ENCODE results near the gene SLCO3A1. TPM values are rescaled to one million over a fixed set of nuclear protein-coding genes. Genes with fewer than 3 reads are reported as not detected.

SLCO3A1 gene
- total and polyA plus RNA-seq, 4 donors = 1.6 to 3.6 (median 2.4) TPM

DNA sequence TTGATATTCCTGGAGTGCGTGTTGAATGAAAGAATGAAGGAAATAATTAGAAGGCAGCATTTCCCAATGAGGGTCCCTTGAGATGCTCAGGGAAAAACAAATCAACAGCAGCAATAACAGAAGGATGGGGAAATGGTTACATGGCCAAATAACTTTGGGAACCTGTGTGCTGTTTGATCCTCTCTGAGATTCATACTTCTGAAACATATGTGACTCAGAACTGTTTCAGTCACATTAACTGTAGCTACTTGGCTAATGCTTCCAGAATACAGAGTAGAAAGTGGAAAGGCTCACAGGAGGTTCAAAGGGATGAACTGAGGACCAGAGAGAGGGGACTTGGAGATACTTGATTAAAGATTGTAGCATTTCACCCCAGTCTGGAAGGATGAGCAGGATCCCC, 258.2 kb downstream of the SLCO3A1 start:
- Histone ChIP-seq H3K36me3 (ENCODE audit: control insufficient read depth in 4 of 4, insufficient read depth in 3 of 4, low read depth in 1 of 4, low read length in 3 of 4) (no peaks in the 10 kb centered on the region), H3K4me3 (ENCODE audit: low read depth in 1 of 3, low read length in 3 of 3) (no peak overlapping the region), H3K27me3 (ENCODE audit: control insufficient read depth in 4 of 4, insufficient read depth in 4 of 4, low read length in 3 of 4) (no peaks in the 10 kb centered on the region), H3K27ac (ENCODE audit: low read depth in 1 of 2, low read length in 2 of 2) (no peak overlapping the region), H3K9ac (ENCODE audit: low read depth in 1 of 2, low read length in 2 of 2) (no peak overlapping the region), H3K9me3 (ENCODE audit: control insufficient read depth in 4 of 4, low read length in 3 of 4) (no peaks in the 10 kb centered on the region), H3K4me1 (ENCODE audit: control insufficient read depth in 4 of 4, insufficient read depth in 4 of 4, low read length in 3 of 4) (peaks cover 0 to 12% (median 4%) of the 10 kb centered on the region in 4 donors)
- no peak for DNase-seq (ENCODE audit: low spot score)
- TF ChIP-seq FOXA1 (IDR thresholded peaks at IDR 0.05) = no peak
- no peak for TF ChIP-seq YY1 (IDR thresholded peaks at IDR 0.05)
- no peak for TF ChIP-seq GABPA (IDR thresholded peaks at IDR 0.05 in 1 of 2, conservative IDR thresholded peaks at IDR 0.05 in 1 of 2)
- no peak for TF ChIP-seq NR2F2 (IDR thresholded peaks at IDR 0.05)
- no peak for TF ChIP-seq FOXA2 (IDR thresholded peaks at IDR 0.05)
- TF ChIP-seq, protein P1, sequence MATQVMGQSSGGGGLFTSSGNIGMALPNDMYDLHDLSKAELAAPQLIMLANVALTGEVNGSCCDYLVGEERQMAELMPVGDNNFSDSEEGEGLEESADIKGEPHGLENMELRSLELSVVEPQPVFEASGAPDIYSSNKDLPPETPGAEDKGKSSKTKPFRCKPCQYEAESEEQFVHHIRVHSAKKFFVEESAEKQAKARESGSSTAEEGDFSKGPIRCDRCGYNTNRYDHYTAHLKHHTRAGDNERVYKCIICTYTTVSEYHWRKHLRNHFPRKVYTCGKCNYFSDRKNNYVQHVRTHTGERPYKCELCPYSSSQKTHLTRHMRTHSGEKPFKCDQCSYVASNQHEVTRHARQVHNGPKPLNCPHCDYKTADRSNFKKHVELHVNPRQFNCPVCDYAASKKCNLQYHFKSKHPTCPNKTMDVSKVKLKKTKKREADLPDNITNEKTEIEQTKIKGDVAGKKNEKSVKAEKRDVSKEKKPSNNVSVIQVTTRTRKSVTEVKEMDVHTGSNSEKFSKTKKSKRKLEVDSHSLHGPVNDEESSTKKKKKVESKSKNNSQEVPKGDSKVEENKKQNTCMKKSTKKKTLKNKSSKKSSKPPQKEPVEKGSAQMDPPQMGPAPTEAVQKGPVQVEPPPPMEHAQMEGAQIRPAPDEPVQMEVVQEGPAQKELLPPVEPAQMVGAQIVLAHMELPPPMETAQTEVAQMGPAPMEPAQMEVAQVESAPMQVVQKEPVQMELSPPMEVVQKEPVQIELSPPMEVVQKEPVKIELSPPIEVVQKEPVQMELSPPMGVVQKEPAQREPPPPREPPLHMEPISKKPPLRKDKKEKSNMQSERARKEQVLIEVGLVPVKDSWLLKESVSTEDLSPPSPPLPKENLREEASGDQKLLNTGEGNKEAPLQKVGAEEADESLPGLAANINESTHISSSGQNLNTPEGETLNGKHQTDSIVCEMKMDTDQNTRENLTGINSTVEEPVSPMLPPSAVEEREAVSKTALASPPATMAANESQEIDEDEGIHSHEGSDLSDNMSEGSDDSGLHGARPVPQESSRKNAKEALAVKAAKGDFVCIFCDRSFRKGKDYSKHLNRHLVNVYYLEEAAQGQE (IDR thresholded peaks at IDR 0.05) = no peak
- TF ChIP-seq SP1 (IDR thresholded peaks at IDR 0.05) = no peak
- no peak for TF ChIP-seq HNF4G (IDR thresholded peaks at IDR 0.05)
- no peak for TF ChIP-seq RAD21 (IDR thresholded peaks at IDR 0.05)
- no peak for TF ChIP-seq RXRA (IDR thresholded peaks at IDR 0.05)
- 92% methylated on average over 1 of the region's 1 CpG for WGBS

GRCh38 chr15:92112180-92112579, 258.7 kb downstream of the SLCO3A1 start:
- Histone ChIP-seq H3K36me3 (ENCODE audit: control insufficient read depth in 4 of 4, insufficient read depth in 3 of 4, low read depth in 1 of 4, low read length in 3 of 4) (no peaks in the 10 kb centered on the region), H3K27ac (ENCODE audit: low read depth in 1 of 2, low read length in 2 of 2) (no peak overlapping the region), H3K9me3 (ENCODE audit: control insufficient read depth in 4 of 4, low read length in 3 of 4) (no peaks in the 10 kb centered on the region), H3K4me1 (ENCODE audit: control insufficient read depth in 4 of 4, insufficient read depth in 4 of 4, low read length in 3 of 4) (peaks cover 0 to 15% (median 9%) of the 10 kb centered on the region in 4 donors), H3K27me3 (ENCODE audit: control insufficient read depth in 4 of 4, insufficient read depth in 4 of 4, low read length in 3 of 4) (no peaks in the 10 kb centered on the region), H3K9ac (ENCODE audit: low read depth in 1 of 2, low read length in 2 of 2) (no peak overlapping the region), H3K4me3 (ENCODE audit: low read depth in 1 of 3, low read length in 3 of 3) (no peak overlapping the region)
- no peak for DNase-seq (ENCODE audit: low spot score)
- WGBS = 85% methylated on average over 3 of the region's 3 CpGs
- TF ChIP-seq, protein P2, sequence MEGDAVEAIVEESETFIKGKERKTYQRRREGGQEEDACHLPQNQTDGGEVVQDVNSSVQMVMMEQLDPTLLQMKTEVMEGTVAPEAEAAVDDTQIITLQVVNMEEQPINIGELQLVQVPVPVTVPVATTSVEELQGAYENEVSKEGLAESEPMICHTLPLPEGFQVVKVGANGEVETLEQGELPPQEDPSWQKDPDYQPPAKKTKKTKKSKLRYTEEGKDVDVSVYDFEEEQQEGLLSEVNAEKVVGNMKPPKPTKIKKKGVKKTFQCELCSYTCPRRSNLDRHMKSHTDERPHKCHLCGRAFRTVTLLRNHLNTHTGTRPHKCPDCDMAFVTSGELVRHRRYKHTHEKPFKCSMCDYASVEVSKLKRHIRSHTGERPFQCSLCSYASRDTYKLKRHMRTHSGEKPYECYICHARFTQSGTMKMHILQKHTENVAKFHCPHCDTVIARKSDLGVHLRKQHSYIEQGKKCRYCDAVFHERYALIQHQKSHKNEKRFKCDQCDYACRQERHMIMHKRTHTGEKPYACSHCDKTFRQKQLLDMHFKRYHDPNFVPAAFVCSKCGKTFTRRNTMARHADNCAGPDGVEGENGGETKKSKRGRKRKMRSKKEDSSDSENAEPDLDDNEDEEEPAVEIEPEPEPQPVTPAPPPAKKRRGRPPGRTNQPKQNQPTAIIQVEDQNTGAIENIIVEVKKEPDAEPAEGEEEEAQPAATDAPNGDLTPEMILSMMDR (IDR thresholded peaks at IDR 0.05; ENCODE audit: low read depth, low read length, missing input control) = no peak
- TF ChIP-seq MAX (IDR thresholded peaks at IDR 0.05) = no peak
- no peak for TF ChIP-seq EGR1 (IDR thresholded peaks at IDR 0.05; ENCODE audit: low read depth in 2 of 2)
- TF ChIP-seq HNF4A (conservative IDR thresholded peaks at IDR 0.05) = no peak
- TF ChIP-seq, protein P1 (IDR thresholded peaks at IDR 0.05) = no peak
